Measurements from ENCODE around the gene PHF10. TPM values are rescaled to one million over a fixed set of nuclear protein-coding genes. Genes with fewer than 3 reads are reported as not detected.

Gene PHF10
- total RNA-seq (ENCODE audit: low replicate concordance) = 9.2 and 12.9 TPM in 2 replicates

DNA sequence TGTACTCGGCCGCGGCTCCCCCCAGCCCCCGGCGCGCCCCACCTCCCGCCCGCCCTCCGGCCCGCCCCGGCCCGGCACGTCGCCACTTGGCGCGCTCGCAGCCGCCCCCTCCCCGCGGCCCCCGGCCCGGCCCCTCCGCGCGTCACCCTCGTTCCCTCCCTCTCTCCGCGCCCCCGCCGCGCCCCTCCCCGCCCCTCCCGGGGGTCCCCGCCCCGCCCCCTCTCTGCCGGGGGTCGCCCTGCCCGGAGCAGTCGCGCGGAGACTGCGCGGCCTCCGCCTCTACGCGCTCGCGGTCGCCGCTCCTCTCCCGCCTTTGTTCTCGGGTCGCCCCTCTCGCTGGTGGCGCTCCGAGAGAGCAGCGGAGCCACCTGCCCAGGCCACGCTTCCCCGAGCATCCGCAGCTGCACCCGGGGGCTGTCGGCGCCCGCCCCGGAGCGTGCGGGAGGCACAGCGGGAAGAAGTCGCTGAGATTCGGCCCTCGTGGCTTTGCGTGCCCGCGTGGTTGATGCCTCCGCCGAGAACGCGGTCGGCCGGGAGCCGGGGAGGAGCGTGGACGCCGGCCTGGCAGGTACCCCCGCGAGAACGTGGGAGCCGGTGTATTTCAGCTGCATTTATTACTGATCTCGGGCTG is at the start of gene PHF10:
PHF10 (minus strand) TSS at position 7 of the 631 bp plus-strand sequence. CDS start 569 bp downstream, outside the sequence.

DNA sequence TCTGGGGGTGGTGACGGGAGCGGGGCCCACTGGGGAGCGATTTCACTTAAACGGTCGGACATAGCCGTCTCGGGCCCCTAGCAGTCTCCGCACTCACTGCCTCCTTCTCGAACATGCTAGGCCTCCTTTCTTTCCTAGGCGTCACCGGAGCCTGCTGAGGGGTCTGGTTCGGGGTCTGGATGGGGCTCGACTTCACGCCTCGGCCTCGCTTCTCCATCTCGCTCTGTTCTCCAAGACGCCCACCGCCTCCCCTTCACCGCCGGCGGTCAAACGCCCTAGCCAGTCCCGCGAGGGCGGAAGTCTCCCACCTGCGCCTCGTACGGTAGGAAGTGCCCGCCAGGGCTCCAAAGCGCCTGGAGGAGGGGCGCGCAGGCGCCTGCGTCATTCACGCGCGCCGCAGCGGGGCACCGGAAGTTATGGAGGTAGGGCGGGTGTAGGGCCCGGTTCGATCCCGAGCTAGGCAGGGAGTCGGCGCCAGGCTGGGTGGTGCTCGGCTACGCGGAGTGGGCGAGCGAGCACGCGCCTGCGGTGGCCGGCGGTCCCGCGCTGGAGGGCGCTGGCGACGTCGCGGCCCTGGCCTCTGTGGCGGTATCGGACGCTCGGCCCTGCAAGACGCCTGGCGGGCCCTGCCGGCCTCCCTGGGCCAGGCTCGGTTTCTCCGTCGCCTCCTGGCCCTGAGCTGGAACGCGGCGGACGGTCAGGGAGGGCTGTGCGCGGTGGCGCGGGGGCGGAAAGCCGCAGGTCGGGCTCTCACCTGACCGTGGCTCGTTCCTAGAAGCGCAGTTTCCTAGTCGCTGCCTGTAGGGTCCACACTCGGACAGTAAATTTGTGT is 27.2 kb upstream of the PHF10 start, which contains the start of the genes DYNLT2 and ERMARD:
DYNLT2 (minus strand) TSS at position 331 of the 832 bp plus-strand sequence; CDS start at position 217, 114 bp downstream.
ERMARD (plus strand) TSS at position 381 of the 832 bp plus-strand sequence; CDS start at position 417, 36 bp downstream.

DNA sequence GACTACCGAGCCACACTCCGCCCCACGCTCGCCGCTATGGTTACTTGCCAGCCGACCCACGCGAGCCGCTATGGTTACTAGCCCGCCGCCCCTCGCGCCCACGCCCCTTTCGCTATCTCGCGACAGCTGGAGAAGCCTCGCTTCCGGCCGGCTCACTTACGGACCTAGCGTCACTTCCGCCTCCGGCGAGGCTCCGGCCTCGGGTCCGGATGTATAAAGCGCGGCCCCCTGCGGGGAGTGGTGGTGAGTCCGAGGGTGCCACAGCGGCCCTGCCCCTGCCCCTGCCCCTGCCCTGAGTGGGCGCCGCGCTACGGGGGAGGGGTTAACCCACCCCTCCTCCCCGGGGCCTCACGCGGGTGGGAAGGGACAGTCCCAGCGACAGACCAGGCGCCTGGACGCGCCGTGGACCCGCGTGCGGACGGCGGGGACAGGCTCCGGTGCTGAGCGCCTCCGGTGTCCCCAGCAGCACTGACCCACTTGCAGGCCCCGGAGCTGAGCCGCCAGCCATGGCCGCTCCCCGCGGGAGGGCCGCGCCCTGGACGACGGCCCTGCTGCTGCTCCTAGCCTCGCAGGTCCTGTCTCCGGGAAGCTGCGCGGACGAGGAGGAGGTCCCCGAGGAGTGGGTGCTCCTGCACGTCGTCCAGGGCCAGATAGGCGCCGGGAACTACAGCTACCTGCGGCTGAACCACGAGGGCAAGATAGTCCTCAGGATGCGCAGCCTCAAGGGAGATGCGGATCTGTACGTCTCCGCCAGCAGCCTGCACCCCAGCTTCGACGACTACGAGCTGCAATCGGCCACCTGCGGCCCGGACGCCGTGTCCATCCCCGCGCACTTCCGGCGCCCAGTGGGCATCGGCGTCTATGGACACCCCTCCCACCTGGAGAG is 22.1 kb downstream of the PHF10 start, which contains the start of the genes C6orf120 and WDR27:
C6orf120 (plus strand) TSS at position 173 of the 886 bp plus-strand sequence; CDS start at position 507, 334 bp downstream.
WDR27 (minus strand) TSS at position 76 of the 886 bp plus-strand sequence. CDS start 13,024 bp downstream, outside the sequence.

Other genes with a start within 250 kb of the PHF10 start
- 11.6 and 17.2 TPM in 2 replicates for gene WDR27, start 22.5 kb downstream of the PHF10 start, total RNA-seq (ENCODE audit: low replicate concordance)
- gene C6orf120, start 22.4 kb downstream of the PHF10 start, total RNA-seq (ENCODE audit: low replicate concordance) = 29.4 and 30.8 TPM in 2 replicates
- 0.45 and 0.47 TPM in 2 replicates for gene DYNLT2, start 27.1 kb upstream of the PHF10 start, total RNA-seq (ENCODE audit: low replicate concordance)
- gene ERMARD, start 27.1 kb upstream of the PHF10 start, total RNA-seq (ENCODE audit: low replicate concordance) = 17.7 and 38.6 TPM in 2 replicates